SU-DHL-6 (cell line): ENCODE measurements around the gene NTSR1.

Experiments used
- H2AFZ ChIP-seq: fragments of 200-600 bp; sonication (generic); 2 replicates; pipeline ENCODE4 v1.6.1; 2014; ENCODE audit warnings: low read depth, mild to moderate bottlenecking, moderate library complexity, mixed read lengths, antibody characterized with exemption, low read length; ENCODE audit not compliant: severe bottlenecking
- H3F3A ChIP-seq: fragments of 200-600 bp; shearing (Covaris generic); 2 replicates; pipeline ENCODE4 v1.6.0; 2016; ENCODE audit warnings: antibody characterized with exemption, mild to moderate bottlenecking; ENCODE audit not compliant: insufficient read depth
- H3K27ac ChIP-seq: fragments of 200-600 bp; sonication (generic); 2 replicates; pipeline ENCODE4 v1.5.1; 2016; ENCODE audit warnings: low read depth, mild to moderate bottlenecking, low read length, moderate library complexity, mixed read lengths
- H3K27me3 ChIP-seq: fragments of 200-600 bp; sonication (generic), shearing (Covaris generic); 2 replicates; pipeline ENCODE4 v1.6.0; 2014; ENCODE audit warnings: mild to moderate bottlenecking, low read length
- H3K36me3 ChIP-seq: fragments of 200-600 bp; sonication (generic); 2 replicates; pipeline ENCODE4 v1.6.1; 2014; ENCODE audit warnings: mild to moderate bottlenecking, low read length, mixed read lengths
- H3K4me2 ChIP-seq: fragments of 300-600, 200-600 bp; shearing (Covaris generic), sonication (generic); 2 replicates; pipeline ENCODE4 v1.6.0; 2014; ENCODE audit warnings: low read length, low read depth, mild to moderate bottlenecking; ENCODE audit not compliant: poor library complexity, severe bottlenecking
- H3K4me3 ChIP-seq: fragments of 200-600 bp; sonication (generic); 2 replicates; pipeline ENCODE4 v1.5.1; 2014; ENCODE audit warnings: antibody characterized with exemption, low read length, mild to moderate bottlenecking, mixed read lengths; ENCODE audit not compliant: insufficient read depth, poor library complexity, severe bottlenecking
- H3K79me2 ChIP-seq: fragments of 200-600 bp; sonication (generic); 2 replicates; pipeline ENCODE4 v1.6.1; 2014; ENCODE audit warnings: mild to moderate bottlenecking, low read length, moderate library complexity; ENCODE audit not compliant: insufficient read depth
- H3K9ac ChIP-seq: fragments of 200-600 bp; sonication (generic); 2 replicates; pipeline ENCODE4 v1.7.0; 2014; ENCODE audit warnings: mild to moderate bottlenecking, low read length
- H3K9me2 ChIP-seq: fragments of 200-600 bp; sonication (generic); replicated peaks from 2 replicates; pipeline ENCODE4 v1.6.1; 2014; ENCODE audit warnings: low read length; ENCODE audit not compliant: insufficient read depth
- H3K9me3 ChIP-seq: fragments of 200-600 bp; sonication (generic); 2 replicates; pipeline ENCODE4 v1.6.1; 2014; ENCODE audit warnings: low read length, mixed read lengths; ENCODE audit not compliant: insufficient read depth
- H4K20me1 ChIP-seq: fragments of 200-600 bp; sonication (generic); 2 replicates; pipeline ENCODE4 v1.6.1; 2014; ENCODE audit warnings: low read depth, mild to moderate bottlenecking, antibody characterized with exemption, low read length, moderate library complexity, mixed read lengths
- EZH2phosphoT487 ChIP-seq: fragments of 200-600 bp; sonication (generic), shearing (Covaris generic); conservative IDR thresholded peaks from 2 replicates; pipeline ENCODE4 v1.6.1; 2018; ENCODE audit warnings: mild to moderate bottlenecking, antibody characterized with exemption, low read length, moderate library complexity, mixed read lengths
- TF ChIP-seq, protein P1 (sequence below): fragments of 200-600 bp; sonication (generic); IDR thresholded peaks from one replicate; pipeline ENCODE4 v1.5.1; 2017; ENCODE audit warnings: antibody characterized with exemption, mild to moderate bottlenecking, low read length, moderate library complexity; ENCODE audit not compliant: insufficient read depth, poor library complexity, severe bottlenecking

NTSR1 gene

DNA sequence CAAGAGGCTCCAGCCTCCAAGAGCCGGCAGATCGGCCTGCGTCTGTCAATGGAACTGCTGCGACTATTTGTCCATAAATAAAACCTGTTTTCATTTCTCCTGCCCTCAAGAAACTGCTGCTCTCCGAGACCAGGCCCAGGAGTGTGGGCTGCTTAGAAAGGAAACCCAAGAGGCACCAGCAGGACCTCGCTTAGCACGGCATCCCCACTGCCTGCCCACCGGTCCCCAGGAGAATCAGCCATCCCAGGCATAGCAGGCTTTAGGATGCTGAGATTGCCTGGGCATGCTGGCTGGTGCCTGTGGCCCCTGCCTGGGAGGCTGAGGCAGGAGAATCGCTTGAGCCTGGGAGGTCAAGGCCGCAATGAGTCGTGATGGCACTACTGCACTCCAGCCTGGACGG lies 17.6 kb downstream of the NTSR1 start:
- H3K4me3 ChIP-seq, result no peak overlapping the region
- no peaks in the 10 kb centered on the region for H3K9me2 ChIP-seq
- no peak overlapping the region for H3K9ac ChIP-seq

DNA sequence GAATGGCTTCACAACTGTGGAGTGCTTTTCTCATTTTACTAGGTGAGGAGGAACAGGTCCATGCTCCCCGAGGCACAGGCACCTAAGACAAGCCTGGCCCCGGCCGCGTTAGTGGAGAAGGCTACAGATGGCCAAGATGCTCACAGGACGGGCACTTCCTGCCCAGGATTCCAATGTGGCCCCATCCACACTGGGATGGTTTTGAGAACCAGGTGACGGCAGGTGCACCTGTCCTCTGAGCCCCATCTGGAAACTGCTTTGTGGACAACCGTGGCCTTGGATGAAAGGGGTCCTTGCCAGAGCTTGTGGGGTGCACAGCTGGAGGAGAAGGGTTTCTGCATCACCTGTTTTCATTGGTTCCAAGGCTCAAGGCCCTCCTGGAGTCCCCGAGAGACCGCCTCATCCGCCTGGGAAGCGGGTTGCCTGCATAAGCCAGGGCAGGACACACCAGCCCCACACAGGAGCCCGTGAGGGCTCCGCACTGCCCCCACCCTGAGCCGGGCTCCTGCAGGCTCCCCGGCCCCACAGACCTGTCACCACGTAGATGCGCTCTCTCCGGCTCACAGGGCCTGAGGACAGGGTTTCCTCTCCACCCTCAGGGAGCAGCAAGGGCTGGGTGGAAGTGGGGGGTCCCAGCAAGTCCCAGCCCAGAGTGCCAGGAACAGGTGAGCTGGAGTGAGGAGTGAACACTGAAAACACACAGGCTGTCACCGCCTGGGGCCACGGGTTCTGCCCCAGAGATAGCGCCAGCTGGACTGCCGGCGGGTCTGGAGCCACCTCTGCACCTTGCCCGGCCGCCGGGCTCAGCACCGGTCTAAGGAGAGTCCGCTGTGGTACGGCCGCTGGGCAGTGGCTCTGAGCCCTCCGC lies 18.3 kb downstream of the NTSR1 start:
- H3K27ac ChIP-seq, result no peak overlapping the region
- H3K79me2 ChIP-seq, result no peaks in the 10 kb centered on the region
- no peak overlapping the region for H3K4me2 ChIP-seq
- TF ChIP-seq EZH2phosphoT487, result no peak
- TF ChIP-seq, protein P1, sequence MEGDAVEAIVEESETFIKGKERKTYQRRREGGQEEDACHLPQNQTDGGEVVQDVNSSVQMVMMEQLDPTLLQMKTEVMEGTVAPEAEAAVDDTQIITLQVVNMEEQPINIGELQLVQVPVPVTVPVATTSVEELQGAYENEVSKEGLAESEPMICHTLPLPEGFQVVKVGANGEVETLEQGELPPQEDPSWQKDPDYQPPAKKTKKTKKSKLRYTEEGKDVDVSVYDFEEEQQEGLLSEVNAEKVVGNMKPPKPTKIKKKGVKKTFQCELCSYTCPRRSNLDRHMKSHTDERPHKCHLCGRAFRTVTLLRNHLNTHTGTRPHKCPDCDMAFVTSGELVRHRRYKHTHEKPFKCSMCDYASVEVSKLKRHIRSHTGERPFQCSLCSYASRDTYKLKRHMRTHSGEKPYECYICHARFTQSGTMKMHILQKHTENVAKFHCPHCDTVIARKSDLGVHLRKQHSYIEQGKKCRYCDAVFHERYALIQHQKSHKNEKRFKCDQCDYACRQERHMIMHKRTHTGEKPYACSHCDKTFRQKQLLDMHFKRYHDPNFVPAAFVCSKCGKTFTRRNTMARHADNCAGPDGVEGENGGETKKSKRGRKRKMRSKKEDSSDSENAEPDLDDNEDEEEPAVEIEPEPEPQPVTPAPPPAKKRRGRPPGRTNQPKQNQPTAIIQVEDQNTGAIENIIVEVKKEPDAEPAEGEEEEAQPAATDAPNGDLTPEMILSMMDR, result no peak
- H4K20me1 ChIP-seq, result no peaks in the 10 kb centered on the region
- no peak overlapping the region for H3K4me3 ChIP-seq
- no peaks in the 10 kb centered on the region; the same call in 1 of the 2 replicates for H3K27me3 ChIP-seq
- no peaks in the 10 kb centered on the region for H3K9me3 ChIP-seq
- H3K9ac ChIP-seq, result no peak overlapping the region
- H3F3A ChIP-seq, result no peaks in the 10 kb centered on the region
- no peaks in the 10 kb centered on the region for H3K36me3 ChIP-seq
- H3K9me2 ChIP-seq, result no peaks in the 10 kb centered on the region
- no peak overlapping the region for H2AFZ ChIP-seq

More for the DNA sequence above, 17.6 kb downstream of the NTSR1 start:
- H2AFZ ChIP-seq, result no peak overlapping the region
- no peaks in the 10 kb centered on the region for H3K36me3 ChIP-seq
- H3K4me2 ChIP-seq, result no peak overlapping the region
- no peaks in the 10 kb centered on the region for H3F3A ChIP-seq
- H4K20me1 ChIP-seq, result no peaks in the 10 kb centered on the region
- H3K27ac ChIP-seq, result no peak overlapping the region
- no peaks in the 10 kb centered on the region; the same call in 1 of the 2 replicates for H3K27me3 ChIP-seq
- H3K79me2 ChIP-seq, result no peaks in the 10 kb centered on the region
- TF ChIP-seq EZH2phosphoT487, result no peak
- TF ChIP-seq, protein P1, result no peak
- H3K9me3 ChIP-seq, result 0 out of 2 replicates have a peak, but pooled peaks cover 1% of the 10 kb centered on the region

DNA sequence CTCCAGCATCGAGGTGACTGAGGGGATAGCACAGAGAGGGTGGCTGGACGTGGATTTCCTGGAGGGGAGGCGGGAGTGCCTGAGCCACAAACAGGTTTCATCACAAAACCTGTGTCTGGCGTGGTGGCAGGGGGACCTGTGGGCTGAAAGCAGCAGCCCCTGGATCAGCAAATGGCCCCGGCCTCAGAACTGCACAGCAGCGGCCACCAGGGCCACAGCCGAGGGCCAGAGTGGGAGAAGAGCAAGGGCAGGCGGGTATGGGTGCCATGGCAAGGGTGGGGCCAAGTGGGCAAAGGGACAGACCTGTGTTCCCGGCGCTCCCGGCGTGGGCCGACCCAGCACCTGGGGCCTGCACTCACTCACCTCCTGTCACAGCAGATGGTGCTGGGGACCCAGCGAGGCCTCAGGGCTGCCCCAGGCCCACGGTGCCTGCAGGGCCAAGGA lies 19.0 kb downstream of the NTSR1 start:
- Histone ChIP-seq H3K9me2 (no peaks in the 10 kb centered on the region), H3K4me3 (no peak overlapping the region), H3F3A (no peaks in the 10 kb centered on the region), H3K4me2 (no peak overlapping the region), H3K27ac (no peak overlapping the region), H3K27me3 (no peaks in the 10 kb centered on the region; the same call in 1 of the 2 replicates), H3K79me2 (no peaks in the 10 kb centered on the region), H4K20me1 (no peaks in the 10 kb centered on the region), H3K9ac (no peak overlapping the region), H3K9me3 (no peaks in the 10 kb centered on the region), H2AFZ (no peak overlapping the region), H3K36me3 (no peaks in the 10 kb centered on the region)
- TF ChIP-seq, protein P1, result no peak
- TF ChIP-seq EZH2phosphoT487, result no peak
